CMK (cell line): ENCODE measurements around the gene MAPRE2.

Source experiments
- DNase-seq: peaks from one replicate; pipeline ENCODE4 v3.0.0-alpha.2; 2010; ENCODE audit warnings: low read depth

The MAPRE2 gene

DNA sequence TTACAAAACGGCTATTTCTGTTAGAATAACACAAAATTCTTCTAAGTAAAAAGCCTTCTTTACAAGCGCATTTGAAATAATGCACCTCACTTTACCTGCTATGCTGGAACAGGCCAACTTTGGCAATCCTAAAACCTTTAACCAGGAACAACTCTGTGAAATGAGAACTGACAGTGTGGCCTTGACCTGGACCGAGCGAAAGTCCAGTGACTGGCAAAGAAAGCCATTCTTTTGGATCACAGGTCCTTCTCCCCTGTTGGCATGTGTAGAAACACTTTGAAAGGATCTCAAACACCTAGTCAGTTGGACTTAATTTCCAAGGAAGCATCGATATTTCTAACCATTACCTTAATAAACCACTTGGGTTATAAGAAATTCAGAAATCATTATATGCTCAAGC lies 21.2 kb downstream of the MAPRE2 start:
- DNase-seq = no peak

DNA sequence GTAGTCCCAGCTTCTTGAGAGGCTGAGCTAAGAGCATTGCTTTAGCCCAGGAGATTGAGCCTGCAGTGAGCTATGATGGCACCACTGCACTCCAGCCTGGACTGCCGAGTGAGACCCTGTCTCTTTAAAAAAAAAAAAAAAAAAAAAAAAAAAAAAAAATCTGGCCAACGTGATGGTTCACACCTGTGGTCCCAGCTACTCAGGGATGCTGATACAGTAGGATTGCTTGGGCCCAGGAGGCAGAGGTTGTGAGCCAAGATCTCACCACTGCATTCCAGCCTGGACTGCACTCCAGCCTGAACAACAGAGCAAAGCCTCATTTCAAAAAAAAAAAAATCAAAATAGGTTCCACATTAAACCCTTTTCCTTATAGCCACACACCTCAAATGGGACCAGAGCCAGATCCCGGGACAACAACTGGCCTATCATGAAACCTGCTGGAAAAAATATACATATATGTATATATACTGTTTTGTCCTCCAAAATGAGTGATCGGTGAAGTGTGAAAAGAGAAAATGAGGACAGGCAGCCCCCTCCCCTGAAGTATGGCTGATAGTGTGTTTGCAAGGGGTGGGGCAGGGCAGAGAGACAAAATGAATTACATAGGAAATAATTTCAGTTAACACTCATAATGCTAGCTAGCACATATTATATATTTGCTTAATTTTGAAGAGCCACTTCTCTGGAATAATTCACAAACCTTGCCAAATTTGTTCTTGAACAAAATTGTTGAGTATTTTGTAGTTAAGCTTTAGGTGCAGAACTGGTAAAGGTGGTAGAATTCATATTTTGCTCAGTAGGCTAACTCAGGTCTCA lies 22.9 kb downstream of the MAPRE2 start:
- no peak for DNase-seq

DNA sequence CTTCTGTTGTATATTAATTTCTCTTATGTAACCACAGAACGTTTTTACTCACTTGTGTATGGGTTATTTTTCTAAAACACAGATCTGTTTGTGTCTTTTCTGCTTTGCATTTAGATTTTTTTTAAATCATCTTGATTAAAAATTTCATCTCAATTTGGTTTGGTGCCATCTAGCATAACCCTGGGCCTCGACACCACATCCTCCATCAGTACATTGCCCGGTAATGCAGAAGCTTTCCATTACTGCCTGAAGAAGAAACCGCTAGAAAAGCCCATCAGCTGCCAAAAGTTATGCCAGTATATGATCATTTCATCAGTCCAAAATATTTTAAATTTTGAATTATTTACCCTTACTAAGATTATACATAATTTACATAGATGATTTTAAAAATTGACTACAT lies 26.2 kb downstream of the MAPRE2 start:
- DNase-seq = no peak

DNA sequence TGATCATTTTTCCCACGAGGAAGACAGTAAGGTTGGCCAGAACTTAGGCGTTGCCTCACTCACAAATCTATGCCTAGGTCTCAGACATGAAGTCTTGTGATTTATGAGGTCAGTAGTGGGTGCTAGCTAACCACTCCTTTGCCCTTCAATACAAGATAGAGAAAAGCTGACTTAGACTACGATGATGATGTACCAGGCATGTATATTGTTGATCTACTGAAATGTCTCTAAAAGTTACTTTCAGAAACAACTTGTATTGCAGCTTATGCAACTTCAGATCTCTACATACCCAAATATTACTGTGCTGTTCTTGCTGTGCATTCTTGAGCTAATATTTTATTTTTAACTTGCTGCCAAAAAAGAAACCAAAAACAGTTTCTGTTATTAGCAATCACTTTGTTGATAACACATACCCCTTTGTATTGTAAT lies 30.6 kb downstream of the MAPRE2 start:
- DNase-seq = no peak

DNA sequence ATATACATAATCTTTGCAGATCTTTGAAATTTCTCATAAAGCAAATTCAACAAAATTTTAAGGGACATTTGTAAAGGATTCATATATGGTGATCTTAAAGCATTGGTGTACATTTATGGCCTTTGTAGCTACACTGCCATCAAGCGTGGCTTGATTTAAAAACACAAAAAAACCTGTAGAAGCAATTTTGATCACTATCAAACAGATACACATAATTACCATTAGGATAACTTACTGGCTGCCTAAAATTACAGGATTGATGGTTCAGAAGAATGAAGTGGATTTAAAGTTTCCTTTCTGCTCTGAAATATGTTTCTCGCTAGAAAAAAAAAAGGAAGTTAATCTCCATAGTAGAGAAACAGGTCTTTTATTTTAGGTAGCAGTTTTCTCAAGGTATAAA lies 31.4 kb downstream of the MAPRE2 start:
- no peak for DNase-seq

DNA sequence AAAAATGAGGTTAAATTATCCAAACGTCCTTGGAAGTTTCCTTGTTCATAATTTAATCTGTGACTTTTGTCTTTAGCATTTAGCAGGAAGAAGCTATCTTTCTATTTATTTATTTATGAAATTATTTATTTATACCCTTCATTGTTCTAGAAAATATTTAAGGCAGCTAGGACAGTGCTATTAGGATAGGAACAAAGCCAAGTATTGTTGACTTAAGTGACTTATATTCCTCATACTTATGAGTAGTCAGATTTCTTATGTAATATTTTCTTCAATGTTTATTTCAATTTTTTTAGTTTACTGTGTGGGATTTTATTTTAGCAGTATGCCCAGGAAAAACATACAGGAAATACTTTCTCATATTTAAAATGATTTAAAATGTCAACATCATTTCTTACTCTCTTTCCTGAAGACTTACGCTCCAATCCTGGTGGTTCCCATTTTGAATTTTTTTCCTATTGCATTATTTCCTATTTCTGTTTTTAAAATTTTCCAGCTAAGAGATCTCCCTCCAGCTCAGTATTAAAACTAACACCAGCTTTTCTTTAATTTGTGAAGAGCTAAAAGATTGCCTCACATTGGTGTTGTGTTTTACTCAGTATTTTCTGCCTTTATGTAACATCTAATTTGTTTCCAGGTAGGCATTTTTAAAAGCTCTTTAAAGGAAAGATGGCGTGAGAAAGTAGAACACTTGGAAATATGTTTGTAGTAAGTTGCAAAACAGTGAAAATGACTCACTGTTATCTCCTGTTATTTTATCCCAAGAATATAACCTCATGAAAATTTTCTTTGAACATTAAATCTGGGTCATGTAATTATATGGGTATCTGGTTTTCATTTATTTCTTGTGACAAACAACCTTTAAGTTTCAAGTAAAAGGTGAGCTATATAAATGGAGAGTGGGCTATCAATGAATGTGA lies 32.2 kb downstream of the MAPRE2 start:
- no peak for DNase-seq

DNA sequence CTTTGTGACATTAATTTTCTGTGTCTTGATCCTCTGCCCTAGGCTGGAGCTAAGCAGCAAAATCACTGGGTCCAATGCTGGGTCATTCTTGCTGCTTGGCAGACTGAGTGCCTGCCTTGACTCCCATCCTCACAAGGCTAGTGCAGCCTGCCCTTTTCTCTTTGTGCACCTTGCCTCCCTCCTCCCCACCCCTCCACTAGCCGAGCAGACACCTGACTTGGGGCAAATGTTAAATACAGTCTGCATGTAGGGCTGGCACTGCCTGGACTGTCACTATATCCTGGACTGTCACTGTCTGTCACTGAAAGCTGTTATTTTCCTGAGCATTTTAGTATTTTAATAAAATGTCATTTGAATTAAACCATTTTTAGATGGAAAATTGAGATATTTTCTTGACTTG lies 33.4 kb downstream of the MAPRE2 start:
- DNase-seq = no peak

DNA sequence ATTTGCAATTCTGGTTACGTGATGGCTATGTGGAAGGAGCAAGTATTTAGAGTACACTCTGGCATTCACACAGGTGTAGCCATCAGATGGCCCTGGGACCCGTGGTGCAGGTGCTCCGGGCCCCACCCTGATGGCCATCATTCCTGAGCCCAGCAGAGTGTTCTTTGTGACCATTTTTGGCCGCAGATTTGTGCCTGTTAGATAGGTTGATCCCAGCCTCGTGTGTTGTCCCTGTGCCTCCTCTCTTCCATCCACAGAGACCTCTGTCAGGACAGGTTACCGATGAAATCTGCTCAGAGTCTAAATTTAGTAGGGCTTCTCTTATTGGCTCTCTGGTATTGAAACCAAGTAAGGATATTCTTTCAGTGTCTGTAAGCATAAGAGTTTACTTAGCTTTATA lies 33.9 kb downstream of the MAPRE2 start:
- no peak for DNase-seq

DNA sequence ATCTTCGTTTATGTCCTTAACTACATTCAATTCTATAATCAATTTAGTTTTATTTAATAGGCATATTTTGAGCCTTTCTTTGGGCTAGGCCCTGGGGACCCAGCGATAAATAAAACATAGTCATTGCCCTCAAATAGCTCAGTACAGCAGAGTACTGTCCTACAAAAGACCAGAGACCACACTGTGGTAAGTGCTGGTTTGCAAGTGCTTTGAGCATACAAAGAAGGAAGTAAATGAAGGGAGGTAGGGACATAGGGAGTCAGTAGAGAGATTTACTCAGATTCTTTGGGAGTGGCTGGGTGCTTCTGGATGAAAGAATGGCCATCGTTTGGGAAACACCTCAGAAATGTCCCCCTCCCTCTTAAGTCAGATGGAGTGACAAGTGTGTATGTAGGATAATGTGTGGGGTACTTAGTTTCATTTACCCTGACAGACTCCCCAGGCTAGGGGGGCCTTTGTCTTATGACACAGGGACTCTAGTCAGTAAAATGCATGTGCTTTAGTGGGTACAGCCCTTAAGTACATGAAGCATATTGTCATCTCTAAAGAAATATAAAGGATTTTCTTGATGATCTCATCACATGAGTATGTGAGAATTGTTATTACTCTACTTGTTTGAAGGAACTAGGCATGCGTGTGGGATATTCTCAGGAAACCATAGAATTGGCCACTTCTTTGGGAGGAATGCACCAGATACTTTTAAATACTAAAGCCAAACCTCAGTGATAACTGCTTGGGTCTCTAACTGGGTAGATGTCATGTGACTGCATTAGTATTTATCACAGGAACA lies 35.1 kb downstream of the MAPRE2 start:
- DNase-seq = no peak

DNA sequence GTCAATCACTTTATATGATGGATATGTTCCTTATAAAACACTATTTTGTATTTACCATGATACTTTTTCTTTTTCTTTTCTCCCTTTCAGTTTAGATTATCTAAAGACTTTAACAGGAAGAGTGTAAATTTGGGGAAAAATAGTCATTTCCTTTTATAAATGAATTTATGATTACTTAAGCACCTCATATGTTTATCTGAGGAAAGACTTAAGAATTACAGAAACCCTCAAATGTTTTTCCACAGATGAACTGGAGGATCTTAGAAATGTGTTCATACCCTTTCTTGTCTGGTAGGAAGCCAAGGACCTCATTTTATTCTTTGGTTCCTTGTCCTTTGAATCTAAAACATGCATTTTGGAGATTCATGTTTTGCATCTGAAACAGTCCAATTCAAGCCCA lies 36.7 kb downstream of the MAPRE2 start:
- no peak for DNase-seq

DNA sequence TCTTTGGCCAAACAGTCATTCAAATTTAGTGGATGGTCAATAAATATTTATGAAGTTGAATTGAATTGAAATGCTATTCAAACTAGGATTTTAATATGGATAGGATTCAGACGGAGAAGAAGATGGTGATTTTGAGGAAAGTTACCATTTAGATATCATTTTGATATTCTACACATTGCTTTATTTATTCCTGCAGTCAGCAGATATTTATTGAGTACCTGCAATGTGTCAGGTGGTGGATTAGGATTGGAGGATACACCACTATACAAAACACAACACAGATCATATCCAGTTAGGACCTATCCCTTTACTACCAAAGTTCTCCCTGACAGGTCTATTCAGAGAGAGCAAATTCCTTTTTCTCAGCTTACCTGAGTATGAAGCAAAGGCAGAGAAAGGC lies 38.8 kb downstream of the MAPRE2 start:
- no peak for DNase-seq

DNA sequence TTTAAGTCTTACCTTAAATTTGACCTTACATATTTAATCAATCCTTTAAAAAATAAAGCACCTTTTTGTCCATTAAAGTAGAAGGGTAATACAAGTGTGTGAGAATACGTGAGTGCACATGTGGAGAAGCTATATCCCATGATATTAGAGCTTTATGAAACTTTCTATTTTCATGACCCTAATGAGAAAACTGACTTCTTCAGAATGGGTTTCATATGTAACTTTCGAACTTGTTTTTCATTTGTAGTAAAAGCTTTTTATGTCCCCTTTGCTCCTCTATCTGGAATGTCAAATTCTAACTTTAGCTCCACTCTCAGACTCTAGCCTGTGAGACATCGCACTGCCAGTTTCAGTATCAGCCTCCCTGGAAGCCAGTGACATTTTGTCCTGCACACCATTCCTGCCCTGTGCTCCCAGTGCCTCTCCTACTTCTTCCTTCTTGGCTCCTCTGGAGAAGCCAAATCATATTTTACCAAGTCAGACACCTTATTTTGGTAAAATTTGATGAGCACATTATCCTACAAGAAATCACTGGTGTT lies 42.0 kb downstream of the MAPRE2 start:
- no peak for DNase-seq

DNA sequence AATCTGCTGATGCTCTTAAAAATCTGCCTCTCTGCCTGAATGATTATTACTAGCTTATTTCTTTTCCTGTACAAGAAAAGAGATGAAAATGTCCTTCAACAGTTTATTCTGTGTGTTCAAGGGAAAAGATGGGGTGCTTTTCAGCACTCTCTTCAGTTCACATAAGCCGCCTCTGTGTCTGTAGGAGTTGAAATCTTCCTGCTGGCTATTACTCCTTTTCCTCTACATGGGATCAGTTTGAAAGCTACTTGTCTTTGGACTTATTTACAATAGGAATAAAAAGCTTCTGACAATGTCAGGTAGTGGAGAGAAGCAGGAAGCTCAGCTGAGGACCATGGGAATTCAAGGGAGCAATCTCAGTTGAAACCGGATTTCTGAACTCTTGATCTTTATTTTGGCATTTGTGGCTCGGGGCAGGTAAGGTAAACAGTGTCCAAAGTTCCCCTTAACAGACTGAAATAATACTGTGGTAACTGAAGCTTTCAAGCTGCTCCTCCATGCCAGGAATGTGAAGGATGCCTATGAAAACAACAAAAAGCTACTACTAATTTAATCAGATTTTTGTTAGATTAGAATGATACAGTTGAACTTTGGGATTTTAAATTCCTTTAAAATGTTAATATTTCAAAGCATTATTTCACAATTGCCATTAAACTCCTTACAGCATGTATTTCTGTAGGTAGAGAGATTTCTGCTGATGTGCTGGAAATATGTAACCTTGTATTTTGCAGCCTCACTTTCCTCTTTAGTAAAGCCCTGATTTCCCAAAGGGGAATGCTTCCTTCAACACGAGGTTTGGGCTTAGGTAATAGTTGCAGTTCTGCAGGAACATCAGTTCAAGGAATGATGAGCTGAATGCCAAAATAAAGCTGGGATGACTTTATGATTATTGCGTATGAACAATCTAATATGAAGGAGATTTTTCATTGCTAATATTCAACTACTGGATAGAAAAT lies 43.6 kb downstream of the MAPRE2 start:
- DNase-seq = no peak

DNA sequence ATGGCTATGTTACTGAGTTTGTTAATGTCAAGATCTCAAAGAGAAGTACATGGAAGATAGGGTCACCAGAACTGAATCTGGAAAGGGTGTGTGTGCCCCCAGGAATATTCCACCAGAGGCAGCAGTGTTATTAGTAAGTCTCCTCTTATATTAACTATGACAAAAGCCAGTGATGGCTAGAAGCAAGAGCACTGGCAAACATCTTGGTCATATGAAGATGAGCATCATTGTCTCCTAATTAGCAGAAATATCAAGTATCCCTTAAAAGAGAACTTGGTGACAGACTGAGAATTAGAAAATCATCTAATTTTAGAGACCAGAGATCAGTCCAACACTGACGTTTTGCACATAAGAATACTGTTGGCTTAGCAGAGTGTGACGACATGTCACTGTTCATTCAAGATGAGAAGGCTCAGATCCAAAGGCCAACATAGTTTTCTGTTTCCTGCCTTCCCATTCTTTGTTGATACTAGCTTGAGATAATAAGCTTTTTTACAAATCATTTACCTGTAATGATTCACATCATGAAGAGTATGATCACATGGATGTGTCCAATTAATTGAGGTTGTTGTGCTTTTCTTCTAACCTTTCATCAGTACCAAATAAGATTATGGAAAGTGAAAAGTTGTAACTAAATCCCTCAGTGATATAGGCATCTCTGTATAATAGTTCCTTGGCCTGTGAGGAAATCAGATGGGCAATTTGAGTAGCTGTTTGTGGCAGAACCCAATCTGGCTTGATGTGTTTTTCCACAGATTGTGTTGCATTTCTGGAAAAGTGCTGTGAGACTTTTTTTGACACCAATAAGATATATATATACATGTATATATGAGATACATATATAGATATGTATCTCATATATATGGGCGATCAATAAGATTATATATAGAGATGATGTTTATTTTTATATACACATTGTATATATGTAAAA lies 44.5 kb downstream of the MAPRE2 start:
- DNase-seq = no peak

DNA sequence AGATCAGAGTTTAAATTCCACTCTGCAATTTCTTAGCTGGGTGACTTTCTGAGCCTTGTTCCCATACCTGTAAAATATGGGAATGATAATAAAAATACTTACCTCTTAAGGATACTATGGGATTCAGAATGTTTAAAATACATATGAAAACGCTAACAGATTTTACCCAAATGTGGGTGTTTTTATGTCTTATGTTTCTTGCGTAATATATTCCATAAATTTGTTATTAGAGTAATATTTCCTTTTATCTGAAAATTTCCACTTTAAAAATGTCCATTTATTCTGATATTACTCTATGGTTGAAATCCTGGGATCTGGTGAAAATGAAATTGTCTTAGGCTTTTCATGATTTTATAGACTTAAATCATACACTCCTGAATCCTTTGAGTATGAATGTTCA lies 45.5 kb downstream of the MAPRE2 start:
- DNase-seq = no peak

DNA sequence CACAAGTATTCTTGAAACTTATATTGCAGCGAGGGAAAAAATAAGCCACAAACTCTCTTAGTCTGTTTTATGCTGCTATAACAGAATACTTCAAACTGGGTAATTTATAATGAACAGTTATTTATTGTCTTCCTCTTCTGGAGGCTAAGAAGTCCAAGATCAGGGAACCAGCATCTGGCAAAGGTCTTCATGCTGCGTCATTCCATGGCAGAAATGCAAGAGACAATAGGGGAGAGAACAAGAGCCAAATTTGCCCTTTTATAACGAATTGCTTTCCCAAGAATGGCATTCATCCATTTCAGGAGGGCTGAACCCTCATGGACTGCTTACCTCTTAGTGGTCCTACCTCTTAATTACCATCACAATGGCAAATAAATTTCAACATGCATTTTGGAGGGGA lies 46.5 kb downstream of the MAPRE2 start:
- DNase-seq = no peak

DNA sequence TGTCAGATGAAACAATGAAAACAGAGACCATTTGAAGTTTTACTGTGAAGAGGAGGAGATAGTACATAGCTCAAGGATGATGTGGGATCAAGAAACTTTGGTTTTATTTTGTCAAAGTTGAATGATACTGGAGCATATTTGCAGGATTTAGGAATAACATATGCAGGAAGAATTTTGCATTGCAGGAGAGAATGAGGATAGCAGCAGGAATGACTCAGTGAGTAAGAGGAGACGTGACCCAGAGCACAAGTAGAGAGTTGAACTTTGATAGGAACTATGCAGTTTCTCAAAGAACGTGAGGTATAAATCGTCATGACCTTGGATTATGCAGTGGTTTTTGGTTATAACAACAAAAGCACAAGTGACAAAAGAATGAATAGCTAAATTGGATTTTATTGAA lies 47.7 kb downstream of the MAPRE2 start:
- DNase-seq = no peak

DNA sequence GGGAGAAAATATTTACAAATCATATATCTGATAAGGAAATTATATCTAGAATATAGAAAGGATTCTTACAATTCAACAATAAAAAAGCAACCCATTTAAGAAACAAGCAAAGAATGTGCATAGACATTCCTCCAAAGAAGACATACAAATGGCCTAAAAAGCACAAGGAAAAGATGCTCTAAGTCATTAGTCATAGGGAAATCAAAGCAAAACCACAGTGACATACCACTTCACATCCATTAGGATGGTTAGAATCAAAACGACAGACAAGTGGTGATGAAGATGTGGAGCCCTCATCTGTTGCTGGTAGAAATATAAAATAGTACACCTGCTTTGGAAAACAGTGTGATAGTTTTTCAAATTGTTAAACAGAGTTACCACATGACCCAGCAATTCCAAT lies 48.2 kb downstream of the MAPRE2 start:
- DNase-seq = no peak

DNA sequence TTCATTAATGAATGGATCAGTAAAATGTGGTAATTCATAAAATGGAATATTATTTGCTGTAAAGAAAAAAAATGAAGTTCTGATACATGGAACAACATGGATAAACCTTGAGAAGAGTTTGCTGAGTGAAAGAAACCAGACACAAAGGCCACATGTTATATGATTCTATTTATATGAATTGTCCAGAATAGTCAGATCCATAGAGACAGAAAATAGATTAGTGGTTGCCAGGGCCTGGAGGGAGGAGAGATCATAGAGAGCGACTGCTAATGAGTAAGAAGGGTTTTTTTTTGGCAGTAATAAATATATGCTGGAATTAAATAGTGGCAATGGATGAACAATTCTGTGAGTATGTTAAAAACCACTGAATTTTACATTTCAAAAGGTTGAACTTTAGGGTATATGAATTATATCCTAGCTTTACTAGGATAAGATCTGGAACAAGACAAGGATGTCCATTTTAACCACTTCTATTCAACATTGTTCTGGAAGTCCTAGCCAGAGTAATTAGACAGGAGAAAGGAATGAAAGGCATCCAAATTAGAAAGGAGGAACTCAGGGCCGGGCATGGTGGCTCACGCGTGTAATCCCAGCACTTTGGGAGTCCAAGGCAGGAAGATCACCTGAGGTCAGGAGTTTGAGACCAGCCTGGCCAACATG lies 48.8 kb downstream of the MAPRE2 start:
- DNase-seq = no peak
